KOPT-K1 (cell line): ENCODE results near the gene KIAA0825.
A peak's percentile ranks its signal among the peaks of the same experiment; 100 is the strongest.

Experiments used
- H3K27ac ChIP-seq: fragments of 200-600 bp; sonication (generic); 2 replicates; pipeline ENCODE4 v1.5.1; 2016; ENCODE audit warnings: antibody characterized with exemption, mild to moderate bottlenecking, low read depth, low read length; ENCODE audit not compliant: poor library complexity, severe bottlenecking
- H3K36me3 ChIP-seq: fragments of 200-600 bp; sonication (generic); 2 replicates; pipeline ENCODE4 v1.5.1; 2017; ENCODE audit warnings: antibody characterized with exemption, mild to moderate bottlenecking, low read length, moderate library complexity; ENCODE audit not compliant: insufficient read depth
- H3K9me3 ChIP-seq: fragments of 200-600 bp; sonication (generic); 2 replicates; pipeline ENCODE4 v1.5.1; 2017; ENCODE audit warnings: antibody characterized with exemption, low read length, mild to moderate bottlenecking; ENCODE audit not compliant: insufficient read depth, poor library complexity, severe bottlenecking

The KIAA0825 gene, protein sequence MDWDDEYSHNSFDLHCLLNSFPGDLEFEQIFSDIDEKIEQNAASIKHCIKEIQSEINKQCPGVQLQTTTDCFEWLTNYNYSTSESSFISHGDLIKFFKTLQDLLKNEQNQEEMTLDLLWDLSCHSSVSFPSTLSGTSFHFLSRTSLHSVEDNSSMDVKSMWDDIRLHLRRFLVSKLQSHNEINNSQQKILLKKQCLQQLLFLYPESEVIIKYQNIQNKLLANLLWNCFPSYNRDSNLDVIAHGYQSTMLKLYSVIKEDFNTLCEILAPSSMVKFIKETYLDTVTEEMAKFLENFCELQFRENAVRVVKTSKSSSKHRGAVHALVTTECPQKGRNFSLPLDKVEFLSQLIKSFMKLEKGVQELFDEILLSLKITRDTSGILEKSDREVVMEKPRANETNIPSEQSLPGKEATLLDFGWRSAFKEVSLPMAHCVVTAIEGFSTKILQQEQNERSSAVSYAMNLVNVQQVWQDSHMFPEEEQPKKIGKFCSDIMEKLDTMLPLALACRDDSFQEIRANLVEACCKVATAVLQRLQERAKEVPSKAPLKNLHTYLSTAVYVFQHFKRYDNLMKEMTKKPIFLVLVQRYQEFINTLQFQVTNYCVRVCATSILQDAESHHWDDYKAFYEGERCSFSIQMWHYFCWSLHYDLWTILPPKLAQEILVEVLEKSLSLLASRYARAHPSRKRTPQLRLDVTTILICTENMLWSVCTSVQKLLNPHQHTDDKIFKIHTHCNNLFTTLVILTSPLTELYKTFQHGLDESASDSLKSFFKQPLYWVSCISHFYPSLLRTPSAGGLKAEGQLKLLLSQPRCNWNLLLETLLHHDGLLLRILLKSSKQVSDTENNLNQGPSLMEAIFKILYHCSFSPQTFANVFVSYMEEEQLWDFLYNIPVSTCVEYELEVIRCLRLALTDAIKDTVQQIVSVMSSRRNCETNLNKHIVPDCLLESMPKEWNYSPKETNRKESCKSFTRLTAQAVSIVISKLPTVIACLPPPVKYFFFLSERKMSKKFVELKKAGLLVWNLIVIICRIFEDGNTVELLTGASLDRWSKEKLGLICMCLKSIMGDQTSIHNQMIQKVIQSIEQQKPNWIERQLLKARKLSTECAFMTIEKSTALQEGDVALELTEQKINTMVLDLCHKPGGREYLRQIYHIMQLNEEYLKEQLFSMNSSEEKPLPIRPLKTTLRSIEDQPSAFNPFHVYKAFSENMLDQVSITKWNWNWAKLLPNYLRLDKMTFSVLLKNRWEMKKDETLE (N-terminal part only)

DNA sequence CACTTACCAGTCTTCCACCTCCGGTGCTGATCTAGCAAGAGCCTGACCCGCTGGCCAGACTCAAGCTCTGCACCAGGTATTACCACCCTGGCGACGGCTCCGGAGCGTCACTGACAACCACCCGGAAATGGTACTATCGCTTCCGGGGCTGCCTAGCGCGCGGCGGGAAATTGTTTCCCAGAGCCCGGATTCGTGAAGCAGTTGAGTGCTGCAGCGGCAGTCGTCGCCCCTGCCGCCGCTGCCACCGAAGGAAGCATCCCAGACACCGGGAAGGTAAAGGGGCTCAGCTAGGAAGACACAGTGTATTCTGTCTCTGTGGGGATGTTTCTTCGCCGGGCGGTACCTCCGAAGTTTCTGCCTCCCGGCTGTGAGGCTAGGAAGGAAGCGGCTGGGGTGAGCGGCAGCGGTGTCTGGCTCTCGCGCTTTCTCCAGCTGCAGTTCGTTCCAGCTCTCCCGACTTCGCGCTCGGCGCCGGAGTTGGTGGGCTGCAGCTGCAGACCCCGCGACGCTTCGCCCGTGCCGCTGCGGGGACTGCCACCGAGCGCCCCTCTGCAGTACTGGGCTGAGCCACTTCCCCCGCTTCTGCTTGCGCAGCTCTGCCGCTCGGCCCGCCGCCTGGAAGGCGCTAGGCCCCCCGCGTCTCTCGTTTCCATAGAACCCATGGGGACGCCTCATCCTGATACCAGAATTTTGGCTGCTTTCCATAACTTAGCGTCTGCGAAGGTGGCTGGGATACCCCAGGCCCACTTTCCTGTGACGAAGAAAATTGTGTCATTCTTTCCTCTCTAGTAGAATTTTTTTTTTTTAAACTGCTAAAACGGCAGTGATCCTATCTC, at the start of gene KIAA0825, which contains the start of gene SLF1:
Gene KIAA0825 (minus strand): TSS at position 112 of the 836 bp plus-strand sequence. CDS start 81,478 bp downstream, outside the sequence.
Gene SLF1 (plus strand): TSS at position 177 of the 836 bp plus-strand sequence. CDS start 10,142 bp downstream, outside the sequence.
- peak within 1 kb of the TSS; percentile 84 for H3K27ac ChIP-seq
- H3K36me3 ChIP-seq, result no peaks in the 10 kb centered on the region
- no peaks in the 10 kb centered on the region for H3K9me3 ChIP-seq

DNA sequence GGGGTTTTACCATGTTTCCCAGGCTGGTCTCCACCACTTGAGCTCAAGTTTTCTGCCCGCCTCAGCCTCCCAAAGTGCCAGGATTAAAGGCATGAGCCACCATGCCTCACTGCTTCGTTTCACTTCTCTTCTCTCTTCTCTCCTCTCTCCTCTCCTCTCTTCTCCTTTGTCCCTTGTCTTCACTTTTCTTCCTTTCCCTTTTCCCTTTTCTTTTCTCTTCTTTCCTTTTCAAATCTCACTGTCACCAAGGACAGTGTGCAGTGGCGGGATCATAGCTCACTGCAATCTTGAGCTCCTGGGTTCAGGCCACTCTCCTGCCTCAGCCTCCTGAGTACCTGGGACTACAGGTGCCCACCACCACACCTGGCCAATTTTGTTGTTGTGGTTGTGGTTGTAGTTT, 49.5 kb upstream of the KIAA0825 start:
- no peak overlapping the region for H3K27ac ChIP-seq
- H3K36me3 ChIP-seq, result peaks cover 87% of the 10 kb centered on the region
- no peaks in the 10 kb centered on the region for H3K9me3 ChIP-seq

DNA sequence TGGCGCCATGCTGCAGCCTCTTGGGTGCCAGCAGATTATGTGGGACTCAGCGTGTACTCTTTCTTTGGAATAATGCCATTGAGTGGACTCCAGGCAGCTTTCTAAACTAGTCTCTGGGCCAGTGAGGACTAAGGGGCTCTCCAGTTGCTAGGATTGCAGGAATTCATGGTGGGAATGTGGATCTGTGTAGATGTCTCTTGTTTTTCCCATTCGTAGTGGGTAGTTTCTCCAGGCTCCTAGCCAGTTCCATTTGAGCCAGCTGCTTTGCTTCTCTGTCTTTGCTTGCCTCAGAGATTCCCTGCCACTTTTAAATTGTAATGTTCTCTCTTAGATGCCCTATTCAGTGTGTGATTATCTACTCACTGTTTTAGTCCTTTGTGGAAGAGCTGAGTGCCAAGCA, 42.7 kb upstream of the KIAA0825 start:
- peaks cover 35% of the 10 kb centered on the region for H3K9me3 ChIP-seq
- H3K36me3 ChIP-seq, result peaks cover 89% of the 10 kb centered on the region
- H3K27ac ChIP-seq, result no peak overlapping the region

DNA sequence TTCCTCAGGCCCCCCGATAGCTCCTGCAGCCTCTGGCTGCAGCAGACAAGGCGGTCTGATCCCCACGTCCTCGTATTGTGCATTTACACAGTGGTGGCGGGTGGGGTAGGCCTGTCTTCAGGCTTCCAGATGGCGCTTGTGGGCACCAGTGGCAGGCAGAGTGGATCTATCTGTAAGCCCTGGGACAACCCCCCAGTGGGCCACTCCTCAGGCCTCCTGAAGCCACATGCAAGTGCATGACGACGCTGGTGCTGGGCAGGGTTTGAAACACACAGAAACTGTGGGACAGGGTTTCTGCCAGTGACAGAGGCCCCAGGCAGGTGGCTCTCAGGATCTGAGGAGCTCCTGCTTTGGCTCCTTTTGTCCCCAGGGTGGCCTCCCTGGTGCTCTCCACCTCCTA, 42.1 kb upstream of the KIAA0825 start:
- H3K36me3 ChIP-seq, result peaks cover 89% of the 10 kb centered on the region
- H3K9me3 ChIP-seq, result peaks cover 41% of the 10 kb centered on the region

DNA sequence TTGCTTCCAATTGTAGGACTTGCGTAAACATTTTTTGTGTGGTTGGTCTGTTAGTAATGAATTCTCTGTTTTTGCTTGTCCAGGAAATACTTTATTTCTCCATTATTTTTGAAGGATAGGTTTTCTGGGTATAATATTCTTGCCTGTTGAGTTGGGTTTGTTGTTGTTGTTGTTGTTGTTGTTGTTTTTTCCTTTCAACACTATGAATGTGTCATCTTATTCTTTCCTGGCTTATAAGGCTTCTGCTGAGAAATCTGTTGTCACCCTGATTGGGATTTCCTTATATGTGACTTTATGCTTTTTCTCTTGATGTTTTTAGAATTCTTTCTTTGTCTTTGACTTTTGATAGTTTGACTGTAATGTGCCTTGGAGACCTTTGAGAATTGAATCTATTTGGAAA, 39.9 kb upstream of the KIAA0825 start:
- Histone ChIP-seq H3K9me3 (peaks cover 49% of the 10 kb centered on the region), H3K36me3 (peaks cover 88% of the 10 kb centered on the region), H3K27ac (no peak overlapping the region)

More for the DNA sequence above, 42.1 kb upstream of the KIAA0825 start:
- H3K27ac ChIP-seq, result no peak overlapping the region

DNA sequence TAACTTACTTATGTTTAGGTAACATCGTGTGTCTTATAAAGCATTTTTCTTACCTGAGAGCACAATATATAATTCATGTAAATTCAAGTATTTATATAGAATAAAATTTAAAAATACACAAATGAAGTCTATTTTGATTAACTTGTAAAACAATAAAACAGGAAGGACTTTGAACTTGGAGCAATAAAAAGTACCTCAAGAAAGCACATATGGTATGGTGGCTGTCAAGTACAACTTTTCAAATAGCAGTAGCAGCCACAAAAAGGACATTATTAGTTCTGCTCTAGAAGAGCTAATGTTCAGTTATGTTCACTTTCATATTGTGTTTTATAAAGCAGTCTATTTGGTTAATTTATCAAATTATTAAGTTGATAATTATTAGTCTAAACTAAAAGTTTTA, 31.5 kb upstream of the KIAA0825 start:
- Histone ChIP-seq H3K9me3 (peaks cover 14% of the 10 kb centered on the region), H3K27ac (no peak overlapping the region), H3K36me3 (peaks cover 89% of the 10 kb centered on the region)

DNA sequence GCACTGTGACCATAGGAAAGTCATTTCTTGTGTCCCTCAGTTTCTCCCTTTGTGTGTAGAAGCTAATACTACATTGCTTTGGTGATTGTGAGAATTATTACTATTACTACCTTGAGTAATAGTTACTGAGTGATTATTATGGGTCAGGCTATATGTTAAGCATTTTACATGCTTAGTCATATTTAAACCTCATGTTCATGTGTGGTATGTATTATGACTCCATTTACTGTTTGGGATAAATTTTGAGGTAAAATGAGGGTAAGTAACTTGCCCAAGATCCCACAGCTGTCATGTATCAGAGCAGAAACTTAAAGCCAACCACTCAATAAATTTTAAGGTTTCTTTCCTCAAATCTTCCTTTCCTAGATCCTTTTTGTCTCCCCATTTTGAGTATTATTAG, 28.4 kb upstream of the KIAA0825 start:
- Histone ChIP-seq H3K36me3 (peaks cover 81% of the 10 kb centered on the region), H3K27ac (no peak overlapping the region), H3K9me3 (no peaks in the 10 kb centered on the region)

DNA sequence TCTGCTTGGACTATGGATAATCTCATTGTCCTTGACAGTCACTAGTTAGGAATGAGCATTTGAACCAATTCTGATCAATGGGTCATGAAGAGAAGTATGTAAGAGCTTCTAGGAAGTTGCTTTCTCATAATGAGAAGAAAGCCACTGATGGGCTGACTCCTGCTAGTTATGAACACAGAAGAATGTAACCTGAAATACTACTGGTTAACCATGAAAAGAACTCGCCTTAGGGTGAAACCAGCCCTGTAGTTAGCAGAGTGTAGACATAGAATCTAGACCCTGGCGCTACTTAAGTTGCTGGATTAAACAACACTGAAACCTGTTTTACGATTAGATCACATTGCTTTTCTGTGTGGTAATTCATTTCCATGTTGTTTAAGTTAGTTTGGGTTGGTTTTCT, 26.6 kb upstream of the KIAA0825 start:
- peaks cover 10% of the 10 kb centered on the region for H3K9me3 ChIP-seq
- H3K27ac ChIP-seq, result no peak overlapping the region
- H3K36me3 ChIP-seq, result peaks cover 82% of the 10 kb centered on the region

DNA sequence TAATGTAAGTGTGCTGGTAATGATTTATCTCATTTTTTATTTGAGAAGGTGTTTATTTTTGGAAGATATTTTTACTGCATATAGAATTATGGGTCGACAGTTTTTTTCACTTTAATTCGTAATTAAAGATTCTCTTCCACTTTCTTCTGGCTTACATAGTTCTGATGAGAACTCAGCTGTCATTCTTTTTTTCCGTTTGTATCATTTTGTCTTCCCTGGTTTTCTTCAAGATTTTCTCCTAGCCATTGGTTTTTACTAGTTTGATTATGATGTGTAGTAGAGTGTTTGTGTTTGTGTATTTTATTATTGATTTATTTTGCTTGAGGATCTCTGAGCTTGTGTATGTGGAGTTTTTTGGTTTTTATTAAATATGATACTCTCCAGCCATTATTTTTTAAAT, 21.8 kb upstream of the KIAA0825 start:
- no peak overlapping the region for H3K27ac ChIP-seq
- peaks cover 58% of the 10 kb centered on the region for H3K9me3 ChIP-seq
- H3K36me3 ChIP-seq, result peaks cover 89% of the 10 kb centered on the region

DNA sequence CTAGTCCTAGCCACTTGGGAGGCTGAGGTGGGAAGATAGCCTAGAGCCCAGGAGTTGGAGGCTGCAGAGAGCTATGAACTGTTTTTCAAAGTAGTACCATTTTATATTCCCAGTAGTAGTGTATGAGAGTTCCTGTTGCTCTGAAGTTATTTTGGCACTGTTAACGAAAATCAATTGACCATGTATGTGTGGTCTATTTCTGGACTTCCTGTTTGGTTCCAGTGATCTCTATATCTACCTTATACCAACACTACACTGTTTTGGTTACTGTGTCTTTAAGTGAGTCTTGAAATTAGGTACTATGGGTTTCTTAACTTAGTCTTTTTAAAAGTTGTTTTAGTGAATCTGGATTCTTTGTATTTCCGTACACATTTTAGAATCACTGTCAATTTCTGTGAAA, 13.6 kb upstream of the KIAA0825 start:
- Histone ChIP-seq H3K27ac (no peak overlapping the region), H3K36me3 (peaks cover 85% of the 10 kb centered on the region), H3K9me3 (peaks cover 43% of the 10 kb centered on the region)

DNA sequence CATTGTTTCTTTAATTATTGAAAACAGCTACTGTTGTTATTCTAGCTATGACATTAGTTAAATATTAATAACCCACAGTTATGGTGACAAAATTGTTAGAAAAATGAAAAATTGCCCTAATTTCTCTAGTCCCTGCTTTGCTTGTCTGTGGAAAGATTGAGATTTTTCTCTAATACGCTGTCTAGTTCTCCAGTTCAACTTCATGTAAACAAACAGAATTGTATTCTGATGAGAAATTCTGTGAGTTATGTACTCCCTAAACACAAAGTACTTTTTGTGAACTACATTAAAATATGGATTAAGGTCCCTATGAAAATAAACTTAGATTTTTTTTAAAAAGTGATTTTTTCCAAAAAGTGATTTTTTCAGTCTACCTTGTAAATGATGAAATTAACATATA, 8.8 kb upstream of the KIAA0825 start:
- H3K9me3 ChIP-seq, result peaks cover 12% of the 10 kb centered on the region
- peaks cover 41% of the 10 kb centered on the region for H3K36me3 ChIP-seq
- no peak overlapping the region for H3K27ac ChIP-seq

DNA sequence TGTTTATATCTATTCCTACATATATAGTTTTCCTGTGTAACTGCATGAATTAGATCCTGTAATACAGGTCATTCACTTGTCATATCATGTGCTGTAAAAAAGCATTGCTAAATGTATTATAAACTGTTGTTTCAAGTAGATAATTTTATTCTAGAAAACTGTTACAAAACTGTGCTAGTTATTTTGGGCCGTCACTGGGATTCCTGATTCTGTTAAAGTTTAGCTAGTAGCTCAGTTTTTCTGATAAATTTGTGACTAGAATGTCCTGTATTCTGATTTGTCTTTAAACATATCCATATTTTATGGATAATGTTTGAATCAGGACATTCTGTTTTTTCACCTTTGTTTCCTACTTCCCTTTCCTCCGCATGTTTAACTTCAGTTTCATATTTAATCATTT, 5.5 kb upstream of the KIAA0825 start:
- Histone ChIP-seq H3K36me3 (peaks cover 8% of the 10 kb centered on the region; the same call in 1 of the 2 replicates), H3K9me3 (no peaks in the 10 kb centered on the region), H3K27ac (no peak overlapping the region)

DNA sequence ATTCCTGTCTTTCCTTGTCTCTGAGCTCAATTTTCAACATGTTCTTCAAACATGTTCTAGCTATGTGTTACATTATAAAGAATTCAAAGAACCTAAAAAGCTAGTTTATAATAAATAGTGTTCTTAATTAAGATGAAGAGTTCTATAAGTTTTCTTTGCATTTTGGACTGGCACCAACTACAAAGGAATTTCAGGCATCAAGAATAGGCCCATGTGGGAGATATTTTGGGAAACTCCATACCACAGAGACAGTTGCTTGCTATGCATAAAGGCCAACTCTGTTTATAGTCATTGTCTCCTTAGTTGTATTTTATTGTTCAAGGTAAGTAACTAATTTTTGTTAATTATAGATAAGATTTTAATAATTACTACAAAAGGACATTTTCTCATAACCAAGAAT, 4.6 kb upstream of the KIAA0825 start:
- no peaks in the 10 kb centered on the region for H3K36me3 ChIP-seq
- no peak overlapping the region for H3K27ac ChIP-seq

DNA sequence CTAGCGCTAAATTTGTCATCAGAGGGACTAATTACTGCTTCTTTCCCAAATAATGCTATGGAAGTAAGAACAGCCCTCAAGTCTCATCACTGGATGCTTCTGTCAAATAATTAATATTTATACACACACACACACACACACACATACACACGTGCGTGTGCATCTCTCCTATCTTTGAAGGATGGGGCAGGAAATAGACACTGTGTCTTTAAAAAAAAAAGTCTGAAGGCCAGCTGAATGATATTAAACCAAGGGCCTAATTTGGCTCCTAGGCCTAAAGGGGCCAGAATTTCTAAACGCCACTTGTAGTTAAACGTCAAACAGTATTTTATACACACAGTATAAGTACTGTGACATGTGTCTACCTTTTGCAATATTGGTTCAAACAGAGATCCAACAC, 3.4 kb upstream of the KIAA0825 start:
- no peaks in the 10 kb centered on the region for H3K36me3 ChIP-seq
- no peaks in the 10 kb centered on the region for H3K9me3 ChIP-seq
- H3K27ac ChIP-seq, result no peak overlapping the region

More for the DNA sequence above, 4.6 kb upstream of the KIAA0825 start:
- no peaks in the 10 kb centered on the region for H3K9me3 ChIP-seq
